Type B pancreatic cell (in vitro differentiated cells): ENCODE results near the gene PRRC2B. TPM values are rescaled to one million over a fixed set of nuclear protein-coding genes. Genes with fewer than 3 reads are reported as not detected.
A peak's percentile ranks its signal among the peaks of the same experiment; 100 is the strongest.

Experiments used
- DNase-seq: peaks from one replicate; pipeline ENCODE4 v3.0.0; 2021; ENCODE audit warnings: mixed read lengths; ENCODE audit not compliant: unreplicated experiment; ENCODE audit errors: extremely low spot score
- H3K27ac Mint-ChIP-seq: 2 replicates; pipeline ENCODE4 v1.8.0; 2021; ENCODE audit warnings: mild to moderate bottlenecking, mixed read lengths
- H3K27me3 Mint-ChIP-seq: 2 replicates; pipeline ENCODE4 v1.8.0; 2021; ENCODE audit warnings: mixed read lengths
- H3K36me3 Mint-ChIP-seq: 2 replicates; pipeline ENCODE4 v1.8.0; 2021; ENCODE audit warnings: mixed read lengths
- H3K4me1 Mint-ChIP-seq: one replicate; pipeline ENCODE4 v1.8.0; 2021; ENCODE audit warnings: mixed read lengths; ENCODE audit not compliant: unreplicated experiment
- H3K4me3 Mint-ChIP-seq: 2 replicates; pipeline ENCODE4 v1.8.0; 2021; ENCODE audit warnings: mild to moderate bottlenecking, mixed read lengths
- H3K9me3 Mint-ChIP-seq: 2 replicates; pipeline ENCODE4 v1.8.0; 2021; ENCODE audit warnings: mixed read lengths
- CTCF ChIP-seq: fragments of 200-600 bp; sonication (generic); conservative IDR thresholded peaks from 2 replicates; pipeline ENCODE4 v1.5.0; 2021; ENCODE audit warnings: antibody characterized with exemption, mild to moderate bottlenecking
- total RNA-seq: library from RNA; stranded (reverse); gene quantifications from 2 replicates; pipeline ENCODE4 v1.2.1, GENCODE V29; 2021; ENCODE audit warnings: low replicate concordance

PRRC2B gene
- total RNA-seq, 1 donor from 2014 or later: 300 TPM

GRCh38 chr9:131433302-131433854, 39.5 kb downstream of the PRRC2B start:
- Mint-ChIP-seq H3K9me3 (no peaks in the 10 kb centered on the region), H3K27me3 (no peaks in the 10 kb centered on the region), H3K27ac (peak overlapping the region; percentile 78), H3K4me3 (no peak overlapping the region), H3K36me3 (peaks cover 34% of the 10 kb centered on the region), H3K4me1 (peaks cover 23% of the 10 kb centered on the region)
- no peak for DNase-seq
- no peak for TF ChIP-seq CTCF

- Mint-ChIP-seq H3K27me3 (no peaks in the 10 kb centered on the region), H3K4me1 (peaks cover 14% of the 10 kb centered on the region), H3K27ac (no peak overlapping the region), H3K36me3 (peaks cover 39% of the 10 kb centered on the region), H3K9me3 (no peaks in the 10 kb centered on the region), H3K4me3 (no peak overlapping the region)
- TF ChIP-seq CTCF: no peak
- DNase-seq: no peak
Measured at GRCh38 chr9:131434673-131435072, 40.8 kb downstream of the PRRC2B start.

- Mint-ChIP-seq H3K36me3 (peaks cover 39% of the 10 kb centered on the region), H3K9me3 (no peaks in the 10 kb centered on the region), H3K27ac (no peak overlapping the region), H3K4me3 (no peak overlapping the region), H3K27me3 (no peaks in the 10 kb centered on the region), H3K4me1 (peaks cover 12% of the 10 kb centered on the region)
- no peak for TF ChIP-seq CTCF
- no peak for DNase-seq
Measured at GRCh38 chr9:131436376-131436775, 42.5 kb downstream of the PRRC2B start.

GRCh38 chr9:131436865-131437271, 43.0 kb downstream of the PRRC2B start:
- peaks cover 39% of the 10 kb centered on the region for H3K36me3 Mint-ChIP-seq
- H3K27me3 Mint-ChIP-seq: no peaks in the 10 kb centered on the region
- TF ChIP-seq CTCF: no peak
- H3K4me1 Mint-ChIP-seq: peaks cover 12% of the 10 kb centered on the region
- no peak for DNase-seq
- no peak overlapping the region for H3K27ac Mint-ChIP-seq
- no peaks in the 10 kb centered on the region for H3K9me3 Mint-ChIP-seq
- H3K4me3 Mint-ChIP-seq: no peak overlapping the region

GRCh38 chr9:131438190-131438589, 44.3 kb downstream of the PRRC2B start:
- Mint-ChIP-seq H3K36me3 (peaks cover 33% of the 10 kb centered on the region), H3K4me1 (peaks cover 9% of the 10 kb centered on the region)

More at GRCh38 chr9:131438190-131438589, 44.3 kb downstream of the PRRC2B start:
- H3K9me3 Mint-ChIP-seq: no peaks in the 10 kb centered on the region
- TF ChIP-seq CTCF: no peak
- H3K4me3 Mint-ChIP-seq: no peak overlapping the region
- DNase-seq: no peak
- H3K27ac Mint-ChIP-seq: no peak overlapping the region
- H3K27me3 Mint-ChIP-seq: no peaks in the 10 kb centered on the region
